ENCODE results near the gene ZNF609.

DNA sequence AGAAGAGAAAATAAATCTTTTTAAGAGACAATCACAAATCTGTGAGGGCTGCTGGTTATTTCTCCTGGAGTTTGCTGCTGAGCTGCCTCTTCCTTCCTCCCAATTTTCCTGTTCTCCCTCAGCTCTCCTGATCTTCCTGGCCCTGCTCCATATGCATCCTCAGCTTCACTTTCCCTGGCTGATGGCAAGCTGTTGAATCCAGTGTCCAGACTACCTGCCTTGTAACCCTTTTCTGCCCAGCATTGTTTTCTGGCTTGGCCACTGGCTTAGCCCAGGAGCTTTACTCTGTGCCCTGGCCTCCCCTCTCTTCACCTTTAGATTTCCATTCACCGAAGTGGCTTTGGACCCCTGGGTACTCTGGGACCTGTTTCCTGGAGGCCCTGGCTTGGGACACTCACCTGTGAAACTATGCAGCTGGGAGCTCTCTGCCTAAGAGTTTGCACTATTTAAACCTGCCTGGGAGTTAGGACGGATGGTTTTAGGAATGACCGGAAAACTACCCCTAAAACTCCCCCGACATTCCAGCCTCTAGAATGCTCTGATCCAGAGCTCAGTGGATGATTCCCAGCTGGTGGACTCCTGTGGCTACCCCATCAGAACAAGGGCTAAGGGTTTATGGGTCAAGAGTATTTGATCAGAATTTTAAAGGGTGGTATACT lies 225.0 kb downstream of the ZNF609 start:
- TF ChIP-seq, protein P1, sequence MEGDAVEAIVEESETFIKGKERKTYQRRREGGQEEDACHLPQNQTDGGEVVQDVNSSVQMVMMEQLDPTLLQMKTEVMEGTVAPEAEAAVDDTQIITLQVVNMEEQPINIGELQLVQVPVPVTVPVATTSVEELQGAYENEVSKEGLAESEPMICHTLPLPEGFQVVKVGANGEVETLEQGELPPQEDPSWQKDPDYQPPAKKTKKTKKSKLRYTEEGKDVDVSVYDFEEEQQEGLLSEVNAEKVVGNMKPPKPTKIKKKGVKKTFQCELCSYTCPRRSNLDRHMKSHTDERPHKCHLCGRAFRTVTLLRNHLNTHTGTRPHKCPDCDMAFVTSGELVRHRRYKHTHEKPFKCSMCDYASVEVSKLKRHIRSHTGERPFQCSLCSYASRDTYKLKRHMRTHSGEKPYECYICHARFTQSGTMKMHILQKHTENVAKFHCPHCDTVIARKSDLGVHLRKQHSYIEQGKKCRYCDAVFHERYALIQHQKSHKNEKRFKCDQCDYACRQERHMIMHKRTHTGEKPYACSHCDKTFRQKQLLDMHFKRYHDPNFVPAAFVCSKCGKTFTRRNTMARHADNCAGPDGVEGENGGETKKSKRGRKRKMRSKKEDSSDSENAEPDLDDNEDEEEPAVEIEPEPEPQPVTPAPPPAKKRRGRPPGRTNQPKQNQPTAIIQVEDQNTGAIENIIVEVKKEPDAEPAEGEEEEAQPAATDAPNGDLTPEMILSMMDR (IDR thresholded peaks at IDR 0.05), result no peak
- no peak for TF ChIP-seq POLR2A (IDR thresholded peaks at IDR 0.05)
